Upper lobe of left lung (tissue), 6 donors: Measurements from ENCODE around the gene JCHAIN. TPM values are rescaled to one million over a fixed set of nuclear protein-coding genes. Genes with fewer than 3 reads are reported as not detected.
"Not testable (repeated sequence)": the region's sequence is repeated elsewhere in the genome, so short reads cannot be mapped to it uniquely, and the experiment has no call there.

Experiments
- ATAC-seq, 2 donors: fragments of 200-7000 bp; cut with Tn5 transposase; one replicate each; pipeline ENCODE4 v1.9.1; 2022; ENCODE audit warnings: mild to moderate bottlenecking in 2 of 2, moderate library complexity in 2 of 2; ENCODE audit not compliant: low FRiP score in 2 of 2
- DNase-seq, 2 donors: peaks; one replicate each; pipeline ENCODE4 v3.0.0-alpha.2; 2019 to 2020
- H3K27ac ChIP-seq, 4 donors: fragments of 200-600 bp; sonication (generic); one replicate each; pipeline ENCODE4 v1.5.1; 2016 to 2019
- H3K27me3 ChIP-seq, 4 donors: fragments of 200-600 bp; sonication (generic); one replicate each; pipeline ENCODE4 v1.5.1; 2017 to 2019
- H3K36me3 ChIP-seq, 4 donors: fragments of 200-600 bp; sonication (generic); one replicate each; pipeline ENCODE4 v1.5.1; 2016 to 2019
- H3K4me1 ChIP-seq, 4 donors: fragments of 200-600 bp; sonication (generic); one replicate each; pipeline ENCODE4 v1.5.1; 2018 to 2019
- H3K4me3 ChIP-seq, 4 donors: fragments of 200-600 bp; sonication (generic); one replicate each; pipeline ENCODE4 v1.5.1; 2017 to 2019; ENCODE audit warnings: mild to moderate bottlenecking in 2 of 4, moderate library complexity in 1 of 4
- H3K9me3 ChIP-seq, 4 donors: fragments of 200-600 bp; sonication (generic); one replicate each; pipeline ENCODE4 v1.5.1; 2018 to 2019
- EP300 ChIP-seq, 4 donors: sonication (generic); formaldehyde crosslinking; IDR thresholded peaks; one replicate each; pipeline ENCODE4 v1.5.1; 2017; ENCODE audit warnings: antibody characterized with exemption in 4 of 4, control low read depth in 2 of 4
- POLR2A ChIP-seq, 4 donors: fragments of 450-650 bp; IDR thresholded peaks; one replicate each; pipeline ENCODE4 v1.5.1; 2016 to 2017; ENCODE audit warnings: antibody characterized with exemption in 4 of 4, mild to moderate bottlenecking in 2 of 4
- POLR2AphosphoS5 ChIP-seq, 2 donors: sonication (generic); formaldehyde crosslinking; IDR thresholded peaks; one replicate each; pipeline ENCODE4 v1.5.1; 2017; ENCODE audit warnings: antibody characterized with exemption in 2 of 2
- WGBS, 2 donors: methylation state at CpG; one replicate each; pipeline ENCODE4 v1.1.5; 2017 to 2018; 5-methylcytosine and 5-hydroxymethylcytosine counted together
- total RNA-seq, 6 donors: library from RNA; depleted of rRNA in 4 of 6; stranded (reverse); fragments of >200 nt in 4 of 6; gene quantifications; one replicate each; pipeline versions ENCODE4 v1.1.0 to v1.2.1, GENCODE V29; 2016 to 2021
- TF ChIP-seq, protein P1 (sequence below), 6 experiments: fragments of 450-650 bp in 4 of 6; fragments of 200-600 bp in 2 of 6; sonication (generic) in 2 of 6; IDR thresholded peaks; one replicate each; pipeline ENCODE4 v1.5.1; 2016 to 2019; ENCODE audit warnings: antibody characterized with exemption in 6 of 6
- donor health status: DM: no; HTN: no; CAD: no; lungs with moderate emphysema.
- donor health status: DM: no; HTN: yes; CAD: no; lungs with severe emphysema.

Gene JCHAIN
- total RNA-seq, 6 donors from 2014 or later: 12.6 to 508 (median 254) TPM

GRCh38 chr4:70691661-70692060 lies 25.4 kb upstream of the JCHAIN start:
- Histone ChIP-seq H3K4me1 (peaks cover 34 to 44% (median 34%) of the 10 kb centered on the region in 4 donors), H3K36me3 (peaks cover 0 to 21% (median 0%) of the 10 kb centered on the region in 4 donors), H3K9me3 (no peaks in the 10 kb centered on the region), H3K4me3 (no peak overlapping the region), H3K27ac (no peak overlapping the region), H3K27me3 (no peaks in the 10 kb centered on the region)
- ATAC-seq (no peak), DNase-seq (no peak)
- TF ChIP-seq POLR2AphosphoS5 (IDR thresholded peaks at IDR 0.05) (no peak), EP300 (IDR thresholded peaks at IDR 0.05) (no peak), POLR2A (IDR thresholded peaks at IDR 0.05) (no peak)
- TF ChIP-seq, protein P1, sequence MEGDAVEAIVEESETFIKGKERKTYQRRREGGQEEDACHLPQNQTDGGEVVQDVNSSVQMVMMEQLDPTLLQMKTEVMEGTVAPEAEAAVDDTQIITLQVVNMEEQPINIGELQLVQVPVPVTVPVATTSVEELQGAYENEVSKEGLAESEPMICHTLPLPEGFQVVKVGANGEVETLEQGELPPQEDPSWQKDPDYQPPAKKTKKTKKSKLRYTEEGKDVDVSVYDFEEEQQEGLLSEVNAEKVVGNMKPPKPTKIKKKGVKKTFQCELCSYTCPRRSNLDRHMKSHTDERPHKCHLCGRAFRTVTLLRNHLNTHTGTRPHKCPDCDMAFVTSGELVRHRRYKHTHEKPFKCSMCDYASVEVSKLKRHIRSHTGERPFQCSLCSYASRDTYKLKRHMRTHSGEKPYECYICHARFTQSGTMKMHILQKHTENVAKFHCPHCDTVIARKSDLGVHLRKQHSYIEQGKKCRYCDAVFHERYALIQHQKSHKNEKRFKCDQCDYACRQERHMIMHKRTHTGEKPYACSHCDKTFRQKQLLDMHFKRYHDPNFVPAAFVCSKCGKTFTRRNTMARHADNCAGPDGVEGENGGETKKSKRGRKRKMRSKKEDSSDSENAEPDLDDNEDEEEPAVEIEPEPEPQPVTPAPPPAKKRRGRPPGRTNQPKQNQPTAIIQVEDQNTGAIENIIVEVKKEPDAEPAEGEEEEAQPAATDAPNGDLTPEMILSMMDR (IDR thresholded peaks at IDR 0.05): no peak
- 53 to 63% methylated on average over 1 of the region's 1 CpG for WGBS, 2 donors

- no peak for TF ChIP-seq POLR2A (IDR thresholded peaks at IDR 0.05)
- TF ChIP-seq, protein P1 (IDR thresholded peaks at IDR 0.05): no peak
- no peak for TF ChIP-seq POLR2AphosphoS5 (IDR thresholded peaks at IDR 0.05)
- TF ChIP-seq EP300 (IDR thresholded peaks at IDR 0.05): no peak
- peak; percentile 5 to 26 for ATAC-seq
- 3 to 6% methylated on average over 19 of the region's 19 CpGs for WGBS, 2 donors
These were observed 22.5 kb upstream of the JCHAIN start for GRCh38 chr4:70688795-70689231.

DNA sequence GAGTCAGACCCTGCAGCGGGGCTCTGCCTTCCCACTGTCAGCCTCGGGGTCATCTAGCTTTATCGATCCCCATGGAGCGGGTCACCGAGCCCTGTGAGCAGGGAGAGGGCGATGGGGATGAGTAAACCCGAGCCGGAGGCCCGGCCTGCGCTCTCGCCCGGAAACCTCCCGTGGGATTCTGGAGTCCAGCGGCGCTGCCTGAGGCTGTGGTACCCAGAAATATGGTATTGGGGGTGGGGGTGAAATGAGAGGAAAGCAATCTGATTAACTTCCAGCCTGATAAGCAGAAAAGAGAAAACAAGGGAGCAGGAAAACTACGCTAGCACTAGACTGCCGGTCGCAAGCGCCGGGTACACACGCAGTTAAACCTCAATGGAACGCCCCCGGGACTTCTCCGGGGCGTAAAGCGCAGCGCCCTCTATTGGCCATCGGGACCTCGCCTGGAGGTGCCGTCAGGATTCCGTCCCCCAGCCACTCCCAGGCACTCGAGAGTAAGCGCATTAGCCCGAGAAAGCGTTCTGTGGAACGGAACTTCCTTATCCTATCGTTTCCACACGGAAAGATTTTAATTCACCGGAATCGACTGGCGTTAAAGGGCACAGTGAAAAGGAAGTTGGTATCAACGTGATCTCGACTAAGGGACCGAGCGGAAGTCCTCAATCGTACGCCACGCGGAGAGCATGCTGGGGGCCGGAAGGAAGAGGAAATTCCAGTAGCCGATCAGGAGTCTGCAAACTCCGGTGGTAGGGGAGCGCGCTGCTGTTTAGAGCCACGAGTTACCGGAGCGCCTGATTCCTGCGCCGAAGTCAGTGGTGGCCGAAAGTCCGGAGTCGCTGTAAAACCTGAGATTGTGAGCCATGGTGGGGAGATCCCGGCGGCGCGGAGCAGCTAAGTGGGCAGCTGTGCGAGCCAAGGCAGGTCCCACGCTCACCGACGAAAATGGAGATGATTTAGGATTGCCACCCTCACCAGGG lies 21.8 kb upstream of the JCHAIN start, which contains the start of gene UTP3:
Gene UTP3 (plus strand): TSS at position 712 of the 974 bp plus-strand sequence. CDS start 146 bp downstream, at position 858.
- Histone ChIP-seq H3K27ac (peak within 1 kb of the TSS; percentile 93 to 97 (median 94)), H3K4me3 (peak within 1 kb of the TSS; percentile 63 to 99 (median 88)), H3K4me1 (peaks cover 34 to 44% (median 34%) of the 10 kb centered on the region in 4 donors), H3K27me3 (no peaks in the 10 kb centered on the region), H3K9me3 (no peaks in the 10 kb centered on the region), H3K36me3 (peaks cover 0 to 21% (median 0%) of the 10 kb centered on the region in 4 donors)
- ATAC-seq (peak; percentile 98 to 99), DNase-seq (peak; percentile 92 to 96)
- 0% methylated on average over 28 to 70 of the region's 70 CpGs for WGBS, 2 donors
- peak in 2 of 4 donors; percentile 39 to 80 for TF ChIP-seq EP300 (IDR thresholded peaks at IDR 0.05)
- TF ChIP-seq POLR2AphosphoS5 (IDR thresholded peaks at IDR 0.05): peak; percentile 92 to 93
- TF ChIP-seq, protein P1 (IDR thresholded peaks at IDR 0.05): peak; percentile 90 to 96 (median 94)
- TF ChIP-seq POLR2A (IDR thresholded peaks at IDR 0.05): peak in 3 of 4 donors; percentile 51 to 79 (median 57)

More at GRCh38 chr4:70688795-70689231, 22.5 kb upstream of the JCHAIN start:
- H3K27me3 ChIP-seq: no peaks in the 10 kb centered on the region
- no peak for DNase-seq
- peaks cover 0 to 21% (median 0%) of the 10 kb centered on the region in 4 donors for H3K36me3 ChIP-seq
- no peaks in the 10 kb centered on the region for H3K9me3 ChIP-seq
- H3K4me3 ChIP-seq: peak overlapping the region; percentile 63 to 99 (median 88)
- H3K27ac ChIP-seq: peak overlapping the region; percentile 93 to 97 (median 94)
- H3K4me1 ChIP-seq: peaks cover 34 to 44% (median 34%) of the 10 kb centered on the region in 4 donors

GRCh38 chr4:70687392-70687791 lies 21.1 kb upstream of the JCHAIN start:
- Histone ChIP-seq H3K9me3 (no peaks in the 10 kb centered on the region), H3K27me3 (no peaks in the 10 kb centered on the region), H3K4me3 (peak overlapping the region; percentile 38 to 99 (median 88)), H3K4me1 (peaks cover 34 to 44% (median 34%) of the 10 kb centered on the region in 4 donors), H3K27ac (peak overlapping the region; percentile 93 to 97 (median 94)), H3K36me3 (peaks cover 0 to 16% (median 0%) of the 10 kb centered on the region in 4 donors)
- peak in 1 of 2 donors; percentile 53 for DNase-seq
- no peak for TF ChIP-seq EP300 (IDR thresholded peaks at IDR 0.05)
- TF ChIP-seq, protein P1 (IDR thresholded peaks at IDR 0.05): no peak
- no peak for TF ChIP-seq POLR2AphosphoS5 (IDR thresholded peaks at IDR 0.05)
- TF ChIP-seq POLR2A (IDR thresholded peaks at IDR 0.05): no peak
- WGBS, 2 donors: 68 to 72% methylated on average over 12 to 13 of the region's 13 CpGs
- no peak for ATAC-seq

GRCh38 chr4:70682142-70682541 lies 15.8 kb upstream of the JCHAIN start:
- not testable (repeated sequence) for H3K4me1 ChIP-seq, H3K9me3 ChIP-seq, H3K36me3 ChIP-seq, H3K27me3 ChIP-seq, H3K27ac ChIP-seq, DNase-seq, ATAC-seq, H3K4me3 ChIP-seq
- 87 to 90% methylated on average over 3 of the region's 3 CpGs for WGBS, 2 donors
